Stimulated activated CD8-positive, alpha-beta memory T cell treated with anti-CD3 and anti-CD28 coated beads, Interleukin-7, amount 100 ng/mL, for 48 hours (primary cell): Measurements from ENCODE around the gene VLDLR.

Experiments used
- DNase-seq, 2 donors: peaks; one replicate each; pipeline ENCODE4 v3.0.0-alpha.2; 2020; ENCODE audit warnings: low read depth in 1 of 2; ENCODE audit errors: extremely low read depth in 1 of 2

The VLDLR gene

DNA sequence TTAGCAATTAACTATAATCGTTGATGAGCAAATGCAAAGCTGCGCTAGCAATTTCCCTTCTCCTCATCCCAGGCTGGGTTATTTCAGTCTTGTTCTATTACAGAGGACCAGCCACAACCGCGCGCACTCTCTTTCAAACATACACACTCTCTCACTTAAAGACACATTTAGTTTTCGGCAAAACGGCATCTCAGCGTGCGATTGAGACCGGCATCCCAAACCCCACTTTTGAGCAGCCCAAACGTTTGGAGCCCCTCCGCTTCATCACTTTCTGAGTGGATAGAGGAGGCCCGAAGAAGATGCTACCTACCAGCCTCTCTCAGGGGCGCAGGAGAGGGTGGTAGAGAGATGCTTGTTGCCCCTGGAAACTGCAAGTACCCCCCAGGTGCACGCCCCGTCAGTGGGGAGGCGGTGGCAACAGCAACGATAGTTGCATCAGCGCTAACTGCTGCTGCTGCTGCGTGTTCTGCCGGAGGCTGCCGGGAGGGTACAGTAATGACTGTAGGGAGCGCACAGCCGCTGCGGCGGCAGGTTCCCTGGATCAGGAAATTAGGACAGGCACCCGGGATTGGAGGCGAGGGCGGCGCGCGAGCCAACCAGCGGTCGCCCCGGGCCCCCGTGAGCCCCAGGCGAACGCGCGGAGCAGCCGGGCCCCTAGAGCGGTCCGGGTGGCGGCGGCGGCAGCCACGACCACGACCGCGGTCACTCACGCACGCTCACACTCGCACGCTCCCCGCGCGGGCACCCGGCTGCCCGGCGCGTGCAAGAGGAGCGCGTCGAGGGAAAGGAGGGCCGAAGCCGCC lies 467 bp upstream of the VLDLR start:
- DNase-seq = peak in 1 of 2 donors; percentile 55

DNA sequence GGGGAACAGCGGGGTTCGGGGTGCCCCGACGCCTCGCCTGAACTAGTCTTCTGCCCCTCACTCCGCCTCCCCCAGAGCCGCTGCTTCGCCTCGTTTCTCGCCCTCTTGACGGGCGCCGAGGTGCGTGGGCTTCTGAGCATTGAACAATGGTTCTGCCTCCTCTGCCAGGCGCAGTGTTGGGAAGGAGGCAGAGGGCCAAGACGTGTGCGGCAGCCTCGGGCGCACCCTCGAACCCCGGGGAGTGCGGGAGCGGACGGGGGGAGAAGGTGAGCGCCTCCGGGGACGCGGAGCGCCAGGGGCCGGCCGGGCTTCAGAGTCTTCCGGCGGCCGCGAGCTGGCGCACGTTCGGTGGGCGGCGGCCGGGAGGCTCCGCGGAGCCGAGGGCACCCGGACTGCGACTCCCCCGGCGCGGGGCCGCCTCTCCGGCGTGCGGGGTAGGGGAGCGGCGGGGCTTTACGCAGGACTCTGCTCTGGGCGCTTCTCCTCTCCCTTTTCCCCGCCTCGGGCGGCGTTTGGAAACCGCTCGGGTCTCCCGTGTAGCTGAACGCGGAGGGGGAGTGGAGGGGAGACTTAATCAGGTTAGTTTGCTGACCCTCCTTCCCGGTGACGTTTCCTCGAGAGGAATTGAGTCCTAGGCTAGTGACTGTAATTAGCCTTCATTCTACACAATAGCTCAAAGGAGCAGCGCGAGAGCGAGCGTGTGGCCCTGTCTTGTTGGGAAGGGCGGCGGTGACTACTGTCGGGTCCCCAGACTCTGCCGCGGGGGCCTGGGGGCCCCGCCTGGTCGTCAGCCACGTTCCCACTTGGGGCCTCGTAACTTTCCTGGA lies 1.1 kb downstream of the VLDLR start:
- DNase-seq = no peak

DNA sequence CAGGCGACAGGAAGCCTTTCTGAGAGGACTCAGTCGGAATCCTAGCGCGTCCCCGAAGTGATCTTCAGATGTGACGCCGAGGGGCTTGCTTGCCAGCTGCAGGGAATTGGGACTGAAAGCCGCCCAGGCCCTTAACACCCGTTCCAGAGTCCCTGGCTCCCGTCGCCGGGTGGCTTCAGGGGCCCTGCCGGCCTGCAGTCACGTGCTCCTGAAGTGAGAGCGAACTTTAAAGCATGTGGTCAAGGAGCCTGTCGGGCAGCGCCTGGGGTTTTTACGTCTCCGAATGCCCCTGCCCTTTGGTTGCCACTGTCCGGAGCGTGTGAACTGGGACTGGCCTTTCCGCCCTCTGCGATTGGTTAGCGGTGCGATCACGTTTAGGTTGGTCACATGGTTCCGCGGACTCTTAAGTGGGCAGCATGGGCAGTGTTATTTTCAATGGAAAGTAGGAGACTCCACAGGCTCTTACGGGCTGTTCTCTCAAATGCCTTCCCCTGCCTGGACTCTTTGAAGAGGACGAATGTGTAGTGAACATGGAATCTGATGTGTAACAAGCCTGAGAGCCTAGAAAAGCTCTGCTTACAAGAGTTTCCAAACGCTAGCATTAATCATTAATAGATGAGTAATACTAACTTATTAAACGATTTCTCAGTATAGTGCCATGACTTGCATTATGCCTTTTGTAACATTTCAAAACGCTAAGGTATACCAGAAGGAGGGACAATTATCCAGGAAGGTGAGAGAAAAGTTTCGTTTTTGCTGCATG lies 1.9 kb downstream of the VLDLR start:
- no peak for DNase-seq

DNA sequence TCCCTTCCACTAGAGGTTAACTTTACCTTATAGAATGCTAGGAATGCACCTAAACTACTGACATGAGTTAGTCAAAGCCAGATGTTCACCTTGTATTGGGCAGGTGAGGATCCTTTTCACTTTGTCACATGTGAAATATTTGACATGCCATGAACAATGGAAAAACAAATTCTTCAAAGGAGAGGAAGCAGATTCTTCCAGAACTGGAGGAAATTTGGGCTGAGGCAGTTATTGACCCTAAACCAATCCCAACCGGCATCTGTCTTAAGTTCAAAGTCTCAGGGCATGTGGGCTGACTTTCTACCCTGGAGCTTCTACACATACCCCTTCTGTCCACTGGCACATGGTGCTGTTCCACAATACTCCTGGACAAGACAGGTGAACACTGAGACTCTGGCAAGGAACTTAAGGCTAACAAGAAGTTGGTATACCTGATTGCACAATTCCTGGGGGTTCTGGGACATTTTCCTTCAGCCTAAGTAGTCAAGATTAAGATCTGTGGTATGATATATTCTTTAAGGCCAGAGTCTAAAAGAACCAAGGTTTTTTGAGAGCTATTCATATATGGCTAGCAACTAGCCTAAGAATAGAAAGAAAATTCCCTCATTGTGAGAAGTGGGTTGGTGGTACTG lies 2.6 kb downstream of the VLDLR start:
- DNase-seq = no peak

DNA sequence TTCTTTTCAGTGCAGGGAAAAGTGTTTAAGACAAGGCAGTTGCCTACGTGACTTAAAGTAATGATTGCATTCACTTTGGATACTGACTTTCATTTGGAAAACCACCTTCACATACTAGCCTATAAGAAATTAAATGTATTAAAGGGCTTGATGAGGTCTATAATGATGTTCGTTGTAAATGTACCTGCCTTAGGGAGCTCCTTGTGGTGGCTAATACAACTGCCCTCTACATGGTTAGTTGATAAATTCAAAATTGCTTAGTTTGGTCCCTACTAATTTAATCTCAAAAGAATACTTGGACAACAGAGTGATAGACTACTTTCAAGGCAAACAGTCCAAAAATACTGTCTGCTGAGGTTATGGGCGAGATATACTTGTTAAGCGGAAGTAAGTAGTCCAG lies 3.8 kb downstream of the VLDLR start:
- no peak for DNase-seq

DNA sequence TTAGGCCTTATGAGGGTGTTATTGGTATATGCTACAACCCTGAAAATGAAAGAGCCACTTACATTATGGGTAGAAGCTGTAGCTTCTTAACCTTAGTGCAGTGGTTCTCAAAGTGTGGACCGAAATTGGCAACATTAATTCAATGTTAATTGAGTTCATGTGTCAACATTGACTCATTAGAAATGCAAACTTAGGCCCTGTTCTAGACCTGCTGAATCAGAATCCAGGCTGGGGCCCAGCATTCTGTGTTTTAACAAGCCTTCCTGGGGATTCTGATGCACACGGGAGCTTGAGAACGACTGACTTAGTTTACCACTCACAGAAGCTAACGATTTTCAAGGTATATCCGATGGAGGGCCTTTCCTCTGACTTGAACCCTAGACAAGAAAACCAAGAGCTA lies 7.3 kb downstream of the VLDLR start:
- no peak for DNase-seq

DNA sequence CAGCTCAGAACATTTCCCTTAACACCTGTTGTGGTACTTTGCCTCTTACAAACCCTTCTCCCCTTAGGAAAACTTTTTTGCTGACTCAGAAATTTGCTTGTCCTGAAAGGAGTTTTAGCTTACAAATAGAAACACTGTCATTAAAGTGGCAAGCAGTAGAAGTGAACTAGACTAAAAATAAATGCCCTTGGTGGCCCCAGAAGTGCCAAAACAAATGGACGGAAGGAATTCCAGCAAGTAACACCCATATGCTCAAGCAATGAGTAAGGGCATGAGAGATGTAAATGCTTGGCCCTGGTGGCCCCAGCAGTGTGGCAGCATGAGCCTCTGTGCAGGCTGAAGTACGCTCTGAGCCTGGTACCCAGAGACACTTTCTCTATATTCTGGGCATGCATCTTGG lies 8.6 kb downstream of the VLDLR start:
- DNase-seq = no peak

DNA sequence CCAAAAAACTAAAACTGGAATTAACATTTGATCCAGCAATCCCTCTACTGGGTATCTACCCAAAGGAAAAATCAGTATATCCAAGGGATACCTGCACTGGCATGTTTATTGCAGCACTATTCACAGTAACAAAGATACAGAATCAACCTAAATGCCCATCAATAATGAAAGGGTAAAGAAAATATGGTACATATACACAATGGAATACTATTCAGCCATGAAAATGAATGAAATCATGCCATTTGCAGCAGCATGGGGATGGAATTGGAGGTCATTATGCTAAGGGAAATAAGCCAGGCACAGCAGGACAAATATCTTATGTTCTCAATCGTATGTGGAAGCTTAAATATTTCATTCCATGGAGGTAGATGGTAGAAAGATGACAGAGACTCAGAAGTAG lies 9.7 kb downstream of the VLDLR start:
- no peak for DNase-seq

DNA sequence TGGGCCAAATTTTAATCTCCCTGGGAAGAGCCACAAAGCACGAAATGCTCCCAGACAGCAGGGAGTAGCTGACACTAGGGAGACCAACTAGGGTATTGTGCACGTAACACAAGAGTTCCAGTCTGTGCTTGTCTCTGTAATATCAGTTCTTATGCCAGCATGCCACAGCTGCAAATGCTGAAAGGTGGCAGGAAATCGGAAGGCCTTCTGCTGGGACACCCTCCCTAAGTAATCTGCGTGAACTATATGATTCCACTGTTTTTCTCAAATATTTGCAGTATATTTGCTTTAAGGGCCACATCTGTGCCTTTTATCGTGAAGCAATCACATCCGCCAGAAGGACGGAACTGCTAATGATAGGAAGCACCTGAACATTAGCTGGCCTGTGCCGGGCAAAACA lies 12.6 kb downstream of the VLDLR start:
- DNase-seq = no peak

DNA sequence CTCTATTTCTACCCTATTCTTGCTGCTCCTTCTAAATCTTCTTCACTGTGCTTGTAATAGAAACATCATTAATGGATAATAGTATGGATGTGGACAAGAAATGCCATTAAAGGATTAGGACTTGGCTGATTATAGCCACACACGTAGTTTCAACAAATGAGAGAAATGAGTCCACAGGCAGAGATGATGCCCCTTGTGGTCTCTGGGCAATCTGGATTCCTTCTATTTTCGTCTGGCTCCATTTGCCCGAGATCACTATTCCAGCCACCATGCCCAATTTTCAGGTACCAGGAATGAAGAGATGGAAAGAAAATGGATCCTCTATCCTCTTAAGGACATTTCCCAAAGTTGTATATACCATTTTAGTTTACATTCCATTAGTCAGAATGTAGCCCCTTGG lies 13.2 kb downstream of the VLDLR start:
- no peak for DNase-seq

DNA sequence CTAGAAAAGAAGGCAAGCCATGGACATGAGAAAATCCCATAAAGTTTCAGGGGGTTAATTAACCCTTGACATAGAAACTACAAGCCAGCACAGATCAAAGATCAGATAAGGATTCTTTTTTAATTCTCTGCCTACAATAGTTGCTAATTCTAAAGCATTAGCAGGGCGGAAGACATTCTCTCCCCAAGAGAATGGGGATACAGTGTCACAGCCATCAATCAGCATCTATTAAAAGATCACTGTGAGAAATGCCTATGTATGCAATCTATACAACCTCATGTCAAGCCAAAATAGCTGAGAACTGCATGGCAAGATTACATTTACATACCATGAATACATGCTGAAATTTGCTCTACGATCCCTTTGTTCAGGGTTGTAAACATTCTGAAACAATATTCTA lies 14.3 kb downstream of the VLDLR start:
- DNase-seq = no peak

DNA sequence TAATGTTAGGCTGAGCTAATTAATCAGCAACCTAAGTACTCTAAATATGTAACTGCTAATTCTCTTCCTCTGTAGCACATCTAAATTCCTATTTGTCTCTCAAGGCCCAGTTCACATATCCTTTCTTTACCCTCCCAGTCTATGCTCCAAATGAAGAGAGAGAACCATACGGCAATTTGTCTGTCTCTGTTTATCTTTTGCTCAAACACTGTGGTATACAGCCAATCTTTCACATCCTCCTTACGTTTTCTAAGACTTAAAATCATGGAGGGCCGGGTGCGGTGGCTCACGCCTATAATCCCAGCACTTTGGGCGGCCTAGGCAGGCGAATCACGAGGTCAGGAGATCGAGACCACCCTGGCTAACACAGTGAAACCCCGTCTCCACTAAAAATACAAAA lies 15.8 kb downstream of the VLDLR start:
- DNase-seq = no peak

DNA sequence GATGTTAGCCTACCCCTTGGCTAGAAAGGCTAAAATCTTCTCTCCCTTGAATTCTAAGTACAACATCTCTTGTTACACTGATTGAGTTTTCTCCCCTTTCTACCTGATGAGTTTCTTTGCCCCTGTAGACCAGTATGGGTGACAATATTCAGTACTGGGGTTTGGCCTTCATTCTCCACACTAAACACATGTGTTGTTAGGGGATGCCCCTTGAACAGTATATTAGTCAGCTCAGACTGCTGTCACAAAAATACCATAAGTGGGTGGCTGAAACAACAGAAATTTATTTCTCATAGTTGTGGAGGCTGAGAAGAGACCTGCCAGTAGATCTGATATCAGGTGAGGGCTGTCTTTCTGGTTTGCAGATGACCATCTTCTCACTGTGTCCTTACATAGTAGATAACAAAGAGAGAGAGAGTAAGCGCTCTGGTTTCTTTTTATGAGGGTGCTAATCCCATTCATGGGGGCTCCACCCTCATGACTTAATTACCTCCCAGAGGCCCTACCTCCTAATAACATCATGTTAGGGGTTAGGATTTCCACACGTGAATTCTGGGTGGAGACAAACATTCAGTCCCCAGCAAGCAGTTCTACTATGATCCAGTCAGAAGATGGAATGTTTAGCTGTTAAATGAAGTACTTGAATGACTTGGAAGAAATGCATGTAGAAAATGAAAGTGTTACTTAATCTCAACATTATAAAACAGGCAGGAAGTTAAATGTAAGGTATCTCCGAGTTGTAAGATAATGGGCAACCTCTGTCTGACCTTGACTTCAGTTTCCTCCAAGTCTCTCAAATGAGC lies 17.5 kb downstream of the VLDLR start:
- no peak for DNase-seq

DNA sequence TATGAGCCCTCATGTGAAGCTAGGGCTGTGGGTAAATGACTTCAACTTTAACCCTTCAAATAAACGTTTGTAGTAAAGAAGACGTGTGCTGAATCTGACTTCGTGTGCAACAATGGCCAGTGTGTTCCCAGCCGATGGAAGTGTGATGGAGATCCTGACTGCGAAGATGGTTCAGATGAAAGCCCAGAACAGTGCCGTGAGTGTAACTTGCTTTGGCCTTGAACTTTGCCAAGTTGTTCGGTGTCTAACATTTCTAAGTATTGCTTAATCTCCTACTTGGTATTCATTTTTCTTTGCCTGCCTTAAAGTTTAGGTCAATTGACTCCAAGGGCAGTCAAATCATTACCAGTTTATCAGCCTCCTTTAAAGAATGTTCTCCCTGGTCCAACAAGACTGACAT lies 18.2 kb downstream of the VLDLR start:
- DNase-seq = no peak

DNA sequence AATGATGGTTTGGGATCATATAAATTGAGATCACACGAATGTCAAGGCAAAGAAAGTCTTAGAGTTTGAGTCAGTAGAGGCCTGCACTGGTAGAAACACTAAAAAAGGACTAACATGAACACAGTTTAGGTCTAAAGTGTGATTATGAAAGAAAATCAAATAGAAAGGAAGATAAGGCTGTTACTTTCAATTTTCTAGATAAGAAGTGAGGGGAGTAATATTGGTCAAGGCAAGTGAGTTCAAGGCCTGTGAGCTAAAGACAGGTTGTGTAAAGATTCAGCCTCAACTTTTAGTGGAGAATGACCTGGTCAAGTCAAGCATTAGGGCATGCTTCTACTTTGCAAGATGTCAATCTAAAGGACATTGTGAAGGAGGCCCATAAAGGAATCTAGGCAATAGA lies 19.0 kb downstream of the VLDLR start:
- no peak for DNase-seq

DNA sequence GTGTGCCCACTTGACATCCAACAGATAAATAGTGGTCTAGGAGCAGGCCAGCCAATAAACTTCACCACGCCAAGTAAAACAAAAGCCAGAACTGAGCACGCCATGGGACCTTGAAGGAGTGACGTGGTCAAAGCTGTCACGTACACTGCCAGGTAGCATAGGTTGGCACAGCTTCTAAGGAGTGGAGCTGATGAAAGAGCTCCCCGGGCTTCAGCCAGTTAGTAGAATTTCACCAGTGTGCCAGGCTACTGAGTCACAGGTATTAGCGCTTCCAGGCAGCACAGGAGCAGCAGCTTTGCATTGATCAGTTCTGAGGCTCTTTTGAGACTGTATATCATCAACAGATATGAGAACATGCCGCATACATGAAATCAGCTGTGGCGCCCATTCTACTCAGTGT lies 19.4 kb downstream of the VLDLR start:
- no peak for DNase-seq

DNA sequence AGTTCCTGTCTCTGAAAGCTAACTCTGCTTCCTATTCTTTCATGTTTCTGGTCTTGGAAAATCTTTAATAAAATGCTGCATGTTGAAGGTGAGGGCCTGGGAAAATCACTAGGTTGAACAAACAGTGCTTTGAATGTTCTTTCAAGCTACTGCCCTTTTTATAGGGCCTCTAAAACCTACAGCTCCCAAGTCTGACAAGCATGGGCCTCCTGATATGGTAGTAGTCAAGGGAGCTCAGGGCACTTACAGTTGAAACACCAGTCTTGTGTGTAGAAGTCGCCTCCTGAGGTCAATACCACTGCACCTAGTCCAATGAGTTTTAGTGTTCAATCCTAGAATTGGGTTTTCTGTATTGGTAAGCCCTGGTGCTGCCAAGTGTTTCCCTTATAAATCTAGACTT lies 20.5 kb downstream of the VLDLR start:
- DNase-seq = no peak

DNA sequence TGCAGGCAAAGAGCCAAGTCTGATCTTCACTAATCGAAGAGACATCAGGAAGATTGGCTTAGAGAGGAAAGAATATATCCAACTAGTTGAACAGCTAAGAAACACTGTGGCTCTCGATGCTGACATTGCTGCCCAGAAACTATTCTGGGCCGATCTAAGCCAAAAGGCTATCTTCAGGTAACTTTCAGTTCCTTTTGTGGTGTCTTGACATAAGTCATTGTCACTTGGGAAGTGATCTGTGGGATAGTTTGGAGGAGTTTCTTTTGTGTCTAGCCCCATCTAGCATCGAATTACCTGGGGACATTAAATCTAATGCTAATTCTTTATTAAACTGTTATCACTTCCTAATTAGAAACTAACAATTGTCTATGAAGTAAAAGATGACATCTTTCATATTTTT lies 24.0 kb downstream of the VLDLR start:
- no peak for DNase-seq

DNA sequence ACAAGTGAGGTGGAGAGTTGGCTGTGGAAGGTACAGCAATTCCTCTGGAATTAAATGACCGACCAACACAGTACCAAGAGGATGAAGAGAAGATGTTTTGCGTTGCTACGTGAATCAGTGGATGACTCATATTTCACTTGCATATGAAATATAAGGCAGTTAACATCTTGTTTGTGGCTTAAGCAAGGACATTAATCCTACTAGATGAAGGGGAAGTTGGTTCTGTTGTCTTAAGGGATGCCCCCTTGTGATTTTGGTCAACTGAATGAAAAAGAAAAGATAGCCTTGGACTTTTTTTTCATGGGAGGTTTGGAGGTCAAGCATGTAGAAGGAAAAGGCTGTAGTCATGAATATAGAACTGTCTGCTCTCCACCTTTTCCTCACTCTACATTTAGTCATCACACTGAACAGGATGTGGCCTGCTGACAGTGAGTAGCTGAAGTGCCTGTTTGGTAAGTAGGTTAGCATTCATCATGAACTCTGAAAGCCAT lies 33.9 kb downstream of the VLDLR start:
- peak in 1 of 2 donors; percentile 42 for DNase-seq

DNA sequence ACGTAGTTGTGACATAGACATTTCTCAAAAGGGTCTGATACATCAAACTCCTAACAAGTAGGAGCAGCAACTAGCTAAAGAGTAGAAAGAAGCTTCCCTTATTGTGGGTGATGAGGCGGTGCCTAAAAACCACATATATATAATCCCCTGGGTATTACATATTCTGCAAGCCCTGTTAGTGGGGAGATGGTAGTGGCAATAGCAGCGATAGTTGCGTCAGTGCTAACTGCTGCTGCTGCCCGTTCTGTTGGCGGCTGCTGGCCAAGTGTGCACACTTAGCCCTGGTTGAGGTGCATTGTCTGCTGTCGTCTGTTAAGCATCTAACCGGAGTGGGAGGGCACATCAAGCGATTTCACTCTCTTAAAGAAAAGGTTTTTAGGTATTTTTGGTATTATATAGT lies 35.8 kb downstream of the VLDLR start:
- peak in 1 of 2 donors; percentile 17 for DNase-seq
